ENCODE data around the gene ANKRD11. TPM values are rescaled to one million over a fixed set of nuclear protein-coding genes. Genes with fewer than 3 reads are reported as not detected.

The ANKRD11 gene
- total RNA-seq, 4 donors from 2014 or later = 67.0 to 107 (median 88.9) TPM

DNA sequence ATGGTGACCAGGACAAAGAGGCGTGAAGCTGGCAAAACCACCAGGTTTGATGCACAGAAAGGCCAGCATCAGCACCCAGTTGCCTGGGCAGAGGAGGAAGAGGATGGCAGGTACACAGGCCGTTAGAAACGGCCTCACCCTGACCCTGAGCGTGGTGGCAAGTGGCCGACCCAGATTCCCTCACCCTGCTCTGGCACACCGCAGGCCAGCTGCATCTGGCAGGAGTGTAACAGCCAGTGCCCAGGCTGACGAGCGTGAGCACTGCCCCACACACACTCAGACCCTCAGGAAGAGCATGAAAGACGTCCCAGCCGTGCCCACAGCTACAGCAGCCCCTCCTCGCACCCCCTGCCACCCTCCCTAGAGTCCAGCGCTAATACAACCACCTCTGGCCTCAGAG is 82.0 kb downstream of the ANKRD11 start:
- H3K27me3 ChIP-seq = no peaks in the 10 kb centered on the region
- H3K4me3 ChIP-seq = no peak overlapping the region
- H3K4me1 ChIP-seq = peaks cover 0 to 100% (median 72%) of the 10 kb centered on the region in 3 donors
- H3K9me3 ChIP-seq = no peaks in the 10 kb centered on the region
- WGBS, 2 donors (ENCODE audit: low coverage in 1 of 2) = 40% methylated on average over 1 of the region's 12 CpGs; no CpG with 5 or more reads in 1 of the 2 donors
- TF ChIP-seq POLR2A (IDR thresholded peaks at IDR 0.05) (no peak), EP300 (IDR thresholded peaks at IDR 0.05) (no peak)
- H3K36me3 ChIP-seq = no peaks in the 10 kb centered on the region
- peak overlapping the region in 3 of 4 donors; percentile 49 to 65 (median 56) for H3K27ac ChIP-seq
- peak; percentile 6 for ATAC-seq

DNA sequence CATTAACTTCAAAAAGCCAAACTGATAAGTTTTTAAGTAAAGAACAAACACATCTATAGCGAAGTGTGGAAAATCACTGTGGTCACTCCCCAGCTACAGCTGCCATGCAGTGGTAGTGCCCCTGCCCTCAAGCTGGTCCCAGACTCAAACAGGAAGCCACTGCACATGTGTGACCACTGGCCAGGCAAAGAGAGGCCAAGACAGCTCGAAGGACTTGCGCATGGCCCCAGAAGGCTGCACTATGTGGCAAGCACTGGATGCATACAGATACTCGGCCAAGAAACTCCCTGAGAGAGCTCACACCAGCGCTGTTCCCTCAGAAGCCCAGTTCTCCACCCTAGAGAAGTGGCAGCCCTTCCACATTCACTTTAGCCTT is 82.4 kb downstream of the ANKRD11 start:
- no peaks in the 10 kb centered on the region for H3K27me3 ChIP-seq
- WGBS, 2 donors (ENCODE audit: low coverage in 1 of 2) = 100% methylated on average over 1 of the region's 5 CpGs; no CpG with 5 or more reads in 1 of the 2 donors
- TF ChIP-seq, protein P1, sequence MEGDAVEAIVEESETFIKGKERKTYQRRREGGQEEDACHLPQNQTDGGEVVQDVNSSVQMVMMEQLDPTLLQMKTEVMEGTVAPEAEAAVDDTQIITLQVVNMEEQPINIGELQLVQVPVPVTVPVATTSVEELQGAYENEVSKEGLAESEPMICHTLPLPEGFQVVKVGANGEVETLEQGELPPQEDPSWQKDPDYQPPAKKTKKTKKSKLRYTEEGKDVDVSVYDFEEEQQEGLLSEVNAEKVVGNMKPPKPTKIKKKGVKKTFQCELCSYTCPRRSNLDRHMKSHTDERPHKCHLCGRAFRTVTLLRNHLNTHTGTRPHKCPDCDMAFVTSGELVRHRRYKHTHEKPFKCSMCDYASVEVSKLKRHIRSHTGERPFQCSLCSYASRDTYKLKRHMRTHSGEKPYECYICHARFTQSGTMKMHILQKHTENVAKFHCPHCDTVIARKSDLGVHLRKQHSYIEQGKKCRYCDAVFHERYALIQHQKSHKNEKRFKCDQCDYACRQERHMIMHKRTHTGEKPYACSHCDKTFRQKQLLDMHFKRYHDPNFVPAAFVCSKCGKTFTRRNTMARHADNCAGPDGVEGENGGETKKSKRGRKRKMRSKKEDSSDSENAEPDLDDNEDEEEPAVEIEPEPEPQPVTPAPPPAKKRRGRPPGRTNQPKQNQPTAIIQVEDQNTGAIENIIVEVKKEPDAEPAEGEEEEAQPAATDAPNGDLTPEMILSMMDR (IDR thresholded peaks at IDR 0.05) = no peak
- no peak for TF ChIP-seq EP300 (IDR thresholded peaks at IDR 0.05)
- H3K4me3 ChIP-seq = no peak overlapping the region
- H3K9me3 ChIP-seq = no peaks in the 10 kb centered on the region
- no peaks in the 10 kb centered on the region for H3K36me3 ChIP-seq
- peak; percentile 67 for ATAC-seq
- H3K4me1 ChIP-seq = peaks cover 0 to 100% (median 70%) of the 10 kb centered on the region in 3 donors
- H3K27ac ChIP-seq = peak overlapping the region in 3 of 4 donors; percentile 49 to 65 (median 56)

GRCh38 chr16:89407282-89407924 is 83.0 kb downstream of the ANKRD11 start:
- Histone ChIP-seq H3K36me3 (no peaks in the 10 kb centered on the region), H3K27me3 (no peaks in the 10 kb centered on the region), H3K9me3 (no peaks in the 10 kb centered on the region), H3K4me3 (no peak overlapping the region), H3K4me1 (peaks cover 0 to 100% (median 69%) of the 10 kb centered on the region in 3 donors), H3K27ac (peak overlapping the region in 2 of 4 donors; percentile 49 to 56)
- no peak for ATAC-seq
- TF ChIP-seq, protein P1 (IDR thresholded peaks at IDR 0.05) = no peak
- TF ChIP-seq POLR2A (IDR thresholded peaks at IDR 0.05) (no peak), EP300 (IDR thresholded peaks at IDR 0.05) (no peak), POLR2AphosphoS5 (IDR thresholded peaks at IDR 0.05) (no peak)
- WGBS, 2 donors (ENCODE audit: low coverage in 1 of 2) = 45 to 59% methylated on average over 6 to 14 of the region's 17 CpGs

GRCh38 chr16:89406277-89406888 is 84.0 kb downstream of the ANKRD11 start:
- no peaks in the 10 kb centered on the region for H3K27me3 ChIP-seq
- WGBS, 2 donors (ENCODE audit: low coverage in 1 of 2) = 74 to 83% methylated on average over 4 to 18 of the region's 22 CpGs
- H3K27ac ChIP-seq = peak overlapping the region in 1 of 4 donors; percentile 49
- H3K4me3 ChIP-seq = no peak overlapping the region
- ATAC-seq = no peak
- H3K9me3 ChIP-seq = no peaks in the 10 kb centered on the region
- H3K4me1 ChIP-seq = peaks cover 0 to 100% (median 66%) of the 10 kb centered on the region in 3 donors
- no peaks in the 10 kb centered on the region for H3K36me3 ChIP-seq
- TF ChIP-seq EP300 (IDR thresholded peaks at IDR 0.05) (no peak), POLR2A (IDR thresholded peaks at IDR 0.05) (no peak), POLR2AphosphoS5 (IDR thresholded peaks at IDR 0.05) (no peak)
- TF ChIP-seq, protein P1 (IDR thresholded peaks at IDR 0.05) = no peak

- no peak for ATAC-seq
- H3K27ac ChIP-seq = no peak overlapping the region
- no peak overlapping the region for H3K4me3 ChIP-seq
- no peaks in the 10 kb centered on the region for H3K27me3 ChIP-seq
- no peaks in the 10 kb centered on the region for H3K36me3 ChIP-seq
- H3K9me3 ChIP-seq = no peaks in the 10 kb centered on the region
- H3K4me1 ChIP-seq = peaks cover 0 to 90% (median 50%) of the 10 kb centered on the region in 3 donors
- WGBS, 2 donors (ENCODE audit: low coverage in 1 of 2) = 84 to 90% methylated on average over 7 to 8 of the region's 8 CpGs
- TF ChIP-seq POLR2A (IDR thresholded peaks at IDR 0.05) = no peak
- no peak for TF ChIP-seq POLR2AphosphoS5 (IDR thresholded peaks at IDR 0.05)
- TF ChIP-seq, protein P1 (IDR thresholded peaks at IDR 0.05) = no peak
- no peak for TF ChIP-seq EP300 (IDR thresholded peaks at IDR 0.05)
These were observed 85.8 kb downstream of the ANKRD11 start for GRCh38 chr16:89404561-89404960.
